ENCODE results near the gene DNAJC15. TPM values are rescaled to one million over a fixed set of nuclear protein-coding genes. Genes with fewer than 3 reads are reported as not detected.

The DNAJC15 gene
- polyA plus RNA-seq, 3 donors: 8.3 to 31.1 (median 22.0) TPM

DNA sequence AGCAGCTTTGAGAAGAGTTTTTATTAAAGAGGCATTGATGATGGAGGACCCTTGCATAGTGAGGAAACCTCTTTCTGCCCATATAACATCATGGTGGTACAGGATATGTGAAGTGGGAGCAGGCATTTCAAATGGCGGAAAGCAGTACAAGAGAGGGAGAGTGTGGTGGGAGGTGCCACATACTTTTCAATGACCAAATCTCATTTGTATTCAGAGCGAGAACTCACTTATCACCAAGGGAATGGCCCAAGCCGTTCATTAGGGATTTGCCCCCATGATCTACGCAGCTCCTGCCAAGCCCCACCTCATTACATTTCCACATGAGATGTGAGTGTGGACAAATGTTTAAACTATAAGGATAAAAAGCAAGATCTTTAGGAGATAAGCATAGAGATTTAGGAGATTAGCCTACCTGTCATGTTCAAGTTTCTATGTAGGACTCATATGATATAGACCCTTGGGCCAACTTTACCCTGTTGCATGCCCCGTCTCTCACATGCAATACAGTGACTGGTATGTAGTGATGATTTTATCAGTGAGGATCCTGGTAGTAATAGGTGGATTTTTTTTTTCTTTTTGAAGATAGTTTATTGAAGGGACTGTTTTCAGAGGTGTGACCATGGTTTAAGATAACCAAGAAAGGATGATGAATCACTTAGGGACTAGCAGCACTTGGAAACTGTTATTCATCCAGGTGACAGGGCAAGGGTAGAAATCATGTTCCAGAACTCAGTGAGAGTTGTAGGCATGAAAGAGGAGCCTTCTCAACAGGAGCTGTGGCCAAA is 38.3 kb downstream of the DNAJC15 start:
- H2AFZ ChIP-seq (ENCODE audit: insufficient read depth, low read depth, low read length, poor library complexity, severe bottlenecking): no peak overlapping the region
- H3K79me2 ChIP-seq (ENCODE audit: insufficient read depth, low read length): peaks cover 53% of the 10 kb centered on the region
- Mint-ChIP-seq H3K27me3 (ENCODE audit: low read depth in 3 of 3) (no peaks in the 10 kb centered on the region), H3K9me3 (peaks cover 0 to 2% (median 0%) of the 10 kb centered on the region in 7 donors), H3K36me3 (peaks cover 30 to 34% of the 10 kb centered on the region in 2 donors), H3K27ac (peak overlapping the region in 2 of 7 donors; percentile 5 to 44), H3K4me1 (peaks cover 25% of the 10 kb centered on the region), H3K4me3 (no peak overlapping the region)
- H3K4me2 ChIP-seq (replicated peaks; ENCODE audit: extremely low read depth, low read length, poor library complexity, severe bottlenecking): no peak overlapping the region
- H3K27ac ChIP-seq (ENCODE audit: low read depth in 1 of 2, low read length in 2 of 2): no peak overlapping the region
- peaks cover 4% of the 10 kb centered on the region for H4K20me1 ChIP-seq (ENCODE audit: insufficient read depth, low read length)
- no peak for DNase-seq
- peaks cover 4 to 9% of the 10 kb centered on the region in 2 donors for H3K36me3 ChIP-seq (replicated peaks in 1 of 2; ENCODE audit: control insufficient read depth in 1 of 2, insufficient read depth in 2 of 2, low read length in 2 of 2)
- no peaks in the 10 kb centered on the region for H3K27me3 ChIP-seq (ENCODE audit: control insufficient read depth in 2 of 2, insufficient read depth in 2 of 2, low read length in 2 of 2)
- TF ChIP-seq, protein P1, sequence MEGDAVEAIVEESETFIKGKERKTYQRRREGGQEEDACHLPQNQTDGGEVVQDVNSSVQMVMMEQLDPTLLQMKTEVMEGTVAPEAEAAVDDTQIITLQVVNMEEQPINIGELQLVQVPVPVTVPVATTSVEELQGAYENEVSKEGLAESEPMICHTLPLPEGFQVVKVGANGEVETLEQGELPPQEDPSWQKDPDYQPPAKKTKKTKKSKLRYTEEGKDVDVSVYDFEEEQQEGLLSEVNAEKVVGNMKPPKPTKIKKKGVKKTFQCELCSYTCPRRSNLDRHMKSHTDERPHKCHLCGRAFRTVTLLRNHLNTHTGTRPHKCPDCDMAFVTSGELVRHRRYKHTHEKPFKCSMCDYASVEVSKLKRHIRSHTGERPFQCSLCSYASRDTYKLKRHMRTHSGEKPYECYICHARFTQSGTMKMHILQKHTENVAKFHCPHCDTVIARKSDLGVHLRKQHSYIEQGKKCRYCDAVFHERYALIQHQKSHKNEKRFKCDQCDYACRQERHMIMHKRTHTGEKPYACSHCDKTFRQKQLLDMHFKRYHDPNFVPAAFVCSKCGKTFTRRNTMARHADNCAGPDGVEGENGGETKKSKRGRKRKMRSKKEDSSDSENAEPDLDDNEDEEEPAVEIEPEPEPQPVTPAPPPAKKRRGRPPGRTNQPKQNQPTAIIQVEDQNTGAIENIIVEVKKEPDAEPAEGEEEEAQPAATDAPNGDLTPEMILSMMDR (IDR thresholded peaks at IDR 0.05): no peak
- intact Hi-C loops (cut with micrococcal nuclease): no loop called here
- 100% methylated on average over 1 of the region's 5 CpGs for WGBS (ENCODE audit: insufficient coverage)
- no peak overlapping the region for H3K4me3 ChIP-seq (replicated peaks in 1 of 3; ENCODE audit: low read depth in 2 of 3, low read length in 3 of 3)
- no peak overlapping the region for H3K9ac ChIP-seq (ENCODE audit: insufficient read depth, low read length, poor library complexity, severe bottlenecking)
- H3K4me1 ChIP-seq (ENCODE audit: control insufficient read depth in 1 of 2, insufficient read depth in 2 of 2, low read length in 2 of 2): peaks cover 16 to 20% of the 10 kb centered on the region in 2 donors
- H3K9me3 ChIP-seq (replicated peaks in 1 of 2; ENCODE audit: control insufficient read depth in 1 of 2, insufficient read depth in 1 of 2, low read length in 2 of 2): no peaks in the 10 kb centered on the region

DNA sequence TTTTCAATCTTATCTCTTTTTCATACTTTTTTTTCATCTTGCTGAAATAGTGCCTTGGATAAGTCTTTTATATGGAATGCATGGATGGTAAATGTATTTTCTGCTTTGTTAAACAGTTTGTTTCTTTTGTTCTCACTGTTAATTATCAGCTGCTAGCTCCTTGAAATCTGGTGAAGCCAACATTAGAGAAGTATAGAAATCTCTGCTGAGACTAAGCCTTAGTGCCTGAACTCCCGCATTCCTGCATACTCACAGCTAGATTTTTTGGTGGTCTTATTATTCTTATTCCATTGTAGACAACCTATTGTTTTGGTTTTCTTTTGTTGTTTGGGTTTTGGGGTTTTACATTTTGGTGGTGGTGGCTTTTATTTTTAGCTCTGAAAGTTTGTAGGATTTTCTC is 48.4 kb downstream of the DNAJC15 start:
- Mint-ChIP-seq H3K27ac (peak overlapping the region in 1 of 7 donors; percentile 17), H3K36me3 (peaks cover 21 to 25% of the 10 kb centered on the region in 2 donors), H3K4me3 (no peak overlapping the region), H3K4me1 (peaks cover 14% of the 10 kb centered on the region), H3K27me3 (ENCODE audit: low read depth in 3 of 3) (no peaks in the 10 kb centered on the region), H3K9me3 (no peaks in the 10 kb centered on the region)
- no CpG with 5 or more reads among the region's 1 CpG for WGBS (ENCODE audit: insufficient coverage)
- Histone ChIP-seq H2AFZ (ENCODE audit: insufficient read depth, low read depth, low read length, poor library complexity, severe bottlenecking) (no peak overlapping the region), H3K4me3 (replicated peaks in 1 of 3; ENCODE audit: low read depth in 2 of 3, low read length in 3 of 3) (no peak overlapping the region), H3K36me3 (replicated peaks in 1 of 2; ENCODE audit: control insufficient read depth in 1 of 2, insufficient read depth in 2 of 2, low read length in 2 of 2) (peaks cover 21 to 32% of the 10 kb centered on the region in 2 donors), H3K9me3 (replicated peaks in 1 of 2; ENCODE audit: control insufficient read depth in 1 of 2, insufficient read depth in 1 of 2, low read length in 2 of 2) (no peaks in the 10 kb centered on the region), H3K27me3 (ENCODE audit: control insufficient read depth in 2 of 2, insufficient read depth in 2 of 2, low read length in 2 of 2) (no peaks in the 10 kb centered on the region), H3K9ac (ENCODE audit: insufficient read depth, low read length, poor library complexity, severe bottlenecking) (no peak overlapping the region), H4K20me1 (ENCODE audit: insufficient read depth, low read length) (no peaks in the 10 kb centered on the region), H3K27ac (ENCODE audit: low read depth in 1 of 2, low read length in 2 of 2) (no peak overlapping the region), H3K4me2 (replicated peaks; ENCODE audit: extremely low read depth, low read length, poor library complexity, severe bottlenecking) (no peak overlapping the region), H3K79me2 (ENCODE audit: insufficient read depth, low read length) (peaks cover 12% of the 10 kb centered on the region), H3K4me1 (ENCODE audit: control insufficient read depth in 1 of 2, insufficient read depth in 2 of 2, low read length in 2 of 2) (peaks cover 0 to 5% of the 10 kb centered on the region in 2 donors)
- TF ChIP-seq, protein P1 (IDR thresholded peaks at IDR 0.05): no peak
- no peak for DNase-seq
- intact Hi-C loops (cut with micrococcal nuclease): no loop called here
